Activated CD8-positive, alpha-beta T cell treated with anti-CD3 and anti-CD28 coated beads for 36 hours (primary cell): Measurements from ENCODE around the gene TAF1L. TPM values are rescaled to one million over a fixed set of nuclear protein-coding genes. Genes with fewer than 3 reads are reported as not detected.

Experiments used
- ATAC-seq: fragments of 200-7000 bp; cut with Tn5 transposase; one replicate; pipeline ENCODE4 v1.10.0; 2021; ENCODE audit warnings: mild to moderate bottlenecking, moderate library complexity
- CTCF ChIA-PET: fragments of 350-600 bp; sonication (Branson Sonifier 250); formaldehyde crosslinking; loops from one replicate; lab custom pipeline; 2021; ENCODE audit warnings: antibody characterized with exemption; lab: Charles Lee
- POLR2A ChIA-PET: fragments of 350-600 bp; sonication (Branson Sonifier 250); formaldehyde crosslinking; loops from one replicate; lab custom pipeline; 2021; ENCODE audit warnings: antibody characterized with exemption; lab: Charles Lee
- DNase-seq: peaks from one replicate; pipeline ENCODE4 v3.0.0-alpha.2; 2020
- H3K27ac Mint-ChIP-seq: one replicate; pipeline ENCODE4 v1.8.0; 2021; ENCODE audit warnings: mild to moderate bottlenecking, mixed read lengths
- H3K27me3 Mint-ChIP-seq: one replicate; pipeline ENCODE4 v1.8.0; 2021; ENCODE audit warnings: mixed read lengths
- H3K36me3 Mint-ChIP-seq: one replicate; pipeline ENCODE4 v1.8.0; 2021; ENCODE audit warnings: low read depth, mixed read lengths
- H3K4me1 Mint-ChIP-seq: one replicate; pipeline ENCODE4 v1.8.0; 2021; ENCODE audit warnings: low read depth, mixed read lengths
- H3K4me3 Mint-ChIP-seq: one replicate; pipeline ENCODE4 v1.8.0; 2021; ENCODE audit warnings: mild to moderate bottlenecking, moderate library complexity, mixed read lengths
- H3K9me3 Mint-ChIP-seq: one replicate; pipeline ENCODE4 v1.8.0; 2021; ENCODE audit warnings: mixed read lengths
- CTCF ChIP-seq: fragments of 200-600 bp; IDR thresholded peaks from one replicate; pipeline ENCODE4 v1.8.0; 2022; ENCODE audit warnings: antibody characterized with exemption, mild to moderate bottlenecking
- intact Hi-C: fragments of 100-400 bp; cut with micrococcal nuclease; formaldehyde crosslinking; loops from one replicate; pipeline ENCODE4 v1.10.0; 2022
- total RNA-seq, 2 experiments: library from RNA; stranded (reverse); gene quantifications; one replicate each; pipeline ENCODE4 v1.2.3, GENCODE V29; 2021

The TAF1L gene
- total RNA-seq, 2 experiments from 2014 or later: not detected

- POLR2A ChIA-PET: no interaction called here
- H3K27me3 Mint-ChIP-seq: peaks cover 6% of the 10 kb centered on the region
- no peak overlapping the region for H3K27ac Mint-ChIP-seq
- DNase-seq (no peak), ATAC-seq (no peak)
- H3K4me3 Mint-ChIP-seq: no peak overlapping the region
- no peak for TF ChIP-seq CTCF
- no peaks in the 10 kb centered on the region for H3K4me1 Mint-ChIP-seq
- no peaks in the 10 kb centered on the region for H3K9me3 Mint-ChIP-seq
- intact Hi-C loops: no loop called here
- no peaks in the 10 kb centered on the region for H3K36me3 Mint-ChIP-seq
- CTCF ChIA-PET: no interaction called here
Measured at GRCh38 chr9:32596096-32596865, 39.2 kb downstream of the TAF1L start.

- no peak for ATAC-seq
- no peak overlapping the region for H3K4me3 Mint-ChIP-seq
- no peak for TF ChIP-seq CTCF
Measured at GRCh38 chr9:32590898-32591297, 44.6 kb downstream of the TAF1L start.

GRCh38 chr9:32590476-32590875 is 45.0 kb downstream of the TAF1L start:
- TF ChIP-seq CTCF: no peak
- Mint-ChIP-seq H3K9me3 (no peaks in the 10 kb centered on the region), H3K4me3 (no peak overlapping the region), H3K4me1 (no peaks in the 10 kb centered on the region), H3K36me3 (no peaks in the 10 kb centered on the region), H3K27me3 (peaks cover 16% of the 10 kb centered on the region), H3K27ac (no peak overlapping the region)
- intact Hi-C loops: no loop called here
- no peak for ATAC-seq
- POLR2A ChIA-PET: no interaction called here
- DNase-seq: no peak
- CTCF ChIA-PET: interaction anchor here (2.8 to 6.5 kb wide), 3 partner anchors 10 to 378 kb away, joined by 25 to 50 read pairs (median 46); no protein-coding TSS in a partner anchor

More at GRCh38 chr9:32590898-32591297, 44.6 kb downstream of the TAF1L start:
- intact Hi-C loops: no loop called here
- no peaks in the 10 kb centered on the region for H3K9me3 Mint-ChIP-seq
- H3K36me3 Mint-ChIP-seq: no peaks in the 10 kb centered on the region
- H3K4me1 Mint-ChIP-seq: no peaks in the 10 kb centered on the region
- ChIA-PET CTCF (interaction anchor here (4.0 to 6.5 kb wide), 2 partner anchors 10 to 212 kb away, joined by 46 to 50 read pairs; no protein-coding TSS in a partner anchor), POLR2A (no interaction called here)
- peaks cover 14% of the 10 kb centered on the region for H3K27me3 Mint-ChIP-seq
- no peak for DNase-seq
- no peak overlapping the region for H3K27ac Mint-ChIP-seq

GRCh38 chr9:32589083-32589723 is 46.3 kb downstream of the TAF1L start:
- H3K4me1 Mint-ChIP-seq: no peaks in the 10 kb centered on the region
- peaks cover 19% of the 10 kb centered on the region for H3K27me3 Mint-ChIP-seq
- intact Hi-C loops: no loop called here
- H3K36me3 Mint-ChIP-seq: no peaks in the 10 kb centered on the region
- no peak for TF ChIP-seq CTCF
- ChIA-PET CTCF (interaction anchor here (1.0 to 6.5 kb wide), 9 partner anchors 8 to 379 kb away, joined by 3 to 50 read pairs (median 9); partner anchors contain the start of gene NDUFB6), POLR2A (no interaction called here)
- H3K27ac Mint-ChIP-seq: no peak overlapping the region
- DNase-seq: no peak
- peak; percentile 47 for ATAC-seq
- H3K9me3 Mint-ChIP-seq: no peaks in the 10 kb centered on the region
- no peak overlapping the region for H3K4me3 Mint-ChIP-seq

GRCh38 chr9:32587901-32588300 is 47.6 kb downstream of the TAF1L start:
- intact Hi-C loops: no loop called here
- DNase-seq (peak; percentile 42), ATAC-seq (peak; percentile 67)
- Mint-ChIP-seq H3K9me3 (no peaks in the 10 kb centered on the region), H3K4me1 (no peaks in the 10 kb centered on the region), H3K27ac (no peak overlapping the region), H3K27me3 (peaks cover 18% of the 10 kb centered on the region), H3K36me3 (no peaks in the 10 kb centered on the region), H3K4me3 (no peak overlapping the region)
- TF ChIP-seq CTCF: no peak
- CTCF ChIA-PET: interaction anchor here (1.2 to 6.5 kb wide), 6 partner anchors 7 to 381 kb away, joined by 3 to 50 read pairs (median 24); partner anchors contain the start of gene NDUFB6
- POLR2A ChIA-PET: no interaction called here
